K562 (cell line): ENCODE data around the gene PDCD1. TPM values are rescaled to one million over a fixed set of nuclear protein-coding genes. Genes with fewer than 3 reads are reported as not detected.

Source experiments
- ATAC-seq: fragments of 200-7000 bp; cut with Tn5 transposase; 3 replicates; pipeline ENCODE4 v1.9.1; 2020; ENCODE audit warnings: moderate library complexity
- BruUV-seq: library from RNA; stranded (reverse); fragments of 400-500 nt; replicated peaks from 2 replicates; lab custom pipeline; 2021; lab: Mats Ljungman, UMichigan
- CTCF ChIA-PET: fragments of 300-600 bp; formaldehyde crosslinking; extraction: SDS; loops from one replicate; lab custom pipeline; 2021; ENCODE audit warnings: low intra/inter-chr PET ratio; lab: Yijun Ruan, JAX
- POLR2A ChIA-PET: fragments of 300-600, 350-650 bp; sonication (Branson Sonifier 250); formaldehyde crosslinking; extraction: SDS; loops from one replicate; lab custom pipeline; 2021; ENCODE audit warnings: antibody characterized with exemption, inconsistent platforms; lab: Yijun Ruan, JAX
- DNase-seq, 4 experiments: peaks; one replicate each; pipeline versions ENCODE4 v3.0.0 to v3.0.0-alpha.2; 2011 to 2018; ENCODE audit warnings: low spot score in 3 of 4, mixed read lengths in 3 of 4; ENCODE audit errors: extremely low read depth in 1 of 4
- FAIRE-seq: peaks from 2 replicates; lab custom pipeline; 2011; peaks lifted over from hg19 to GRCh38; lab: Jason Lieb, UNC
- H2AFZ ChIP-seq: 2 replicates; pipeline ENCODE4 v1.6.0; 2011; ENCODE audit warnings: low read depth, low read length, control low read depth, inconsistent platforms
- H3K27ac ChIP-seq: fragments of 200-600 bp; 3 replicates; pipeline ENCODE4 v1.8.0; 2011; ENCODE audit warnings: low read depth, mild to moderate bottlenecking, control low read depth, inconsistent platforms, low read length, moderate library complexity, mixed read lengths; ENCODE audit errors: extremely low read depth
- H3K27me3 ChIP-seq, 2 experiments: fragments of 300-600 bp in 1 of 2; 2 replicates in 1 of 2; 3 replicates in 1 of 2; pipeline versions ENCODE4 v1.6.0 to v1.8.0; 2011; ENCODE audit warnings: inconsistent platforms in 2 of 2, low read length in 2 of 2, mild to moderate bottlenecking in 1 of 2, mixed read lengths in 1 of 2, moderate library complexity in 1 of 2; ENCODE audit not compliant: control insufficient read depth in 2 of 2, insufficient read depth in 2 of 2
- H3K36me3 ChIP-seq: fragments of 300-600 bp; 3 replicates; pipeline ENCODE4 v1.8.0; 2011; ENCODE audit warnings: mild to moderate bottlenecking, low read length, inconsistent platforms; ENCODE audit not compliant: control insufficient read depth, insufficient read depth
- H3K4me1 ChIP-seq, 2 experiments: fragments of 200-600 bp in 1 of 2; replicated peaks in 1 of 2; 2 replicates in 1 of 2; 3 replicates in 1 of 2; pipeline versions ENCODE4 v1.5.1 to v1.8.0; 2011; ENCODE audit warnings: inconsistent platforms in 2 of 2, low read length in 2 of 2, mild to moderate bottlenecking in 1 of 2, mixed read lengths in 1 of 2, moderate library complexity in 1 of 2; ENCODE audit not compliant: control insufficient read depth in 2 of 2, insufficient read depth in 2 of 2
- H3K4me2 ChIP-seq: 2 replicates; pipeline ENCODE4 v1.6.1; 2011; ENCODE audit warnings: low read length, control low read depth, inconsistent platforms, mixed read lengths; ENCODE audit not compliant: insufficient read depth
- H3K4me3 ChIP-seq: fragments of 200-600 bp; sonication (generic), shearing (Covaris generic); 2 replicates; pipeline ENCODE4 v1.5.1; 2016; ENCODE audit warnings: control low read depth, inconsistent platforms
- H3K79me2 ChIP-seq: fragments of 200-600 bp; 3 replicates; pipeline ENCODE4 v1.8.0; 2011; ENCODE audit warnings: low read length, inconsistent platforms; ENCODE audit not compliant: control insufficient read depth, insufficient read depth
- H3K9ac ChIP-seq, 2 experiments: 2 replicates each; pipeline versions ENCODE4 v1.6.0 to v1.6.1; 2011; ENCODE audit warnings: low read depth in 2 of 2, low read length in 2 of 2, control low read depth in 1 of 2, inconsistent platforms in 1 of 2, mild to moderate bottlenecking in 1 of 2, mixed read lengths in 1 of 2; ENCODE audit not compliant: insufficient read depth in 1 of 2
- H3K9me1 ChIP-seq: one replicate; pipeline ENCODE4 v1.6.0; 2011; ENCODE audit warnings: inconsistent platforms, mild to moderate bottlenecking, low read length, moderate library complexity; ENCODE audit not compliant: control insufficient read depth, insufficient read depth
- H3K9me3 ChIP-seq: replicated peaks from 2 replicates; pipeline ENCODE4 v1.5.1; 2011; ENCODE audit warnings: low read depth, low read length, inconsistent platforms; ENCODE audit not compliant: control insufficient read depth, insufficient read depth
- H4K20me1 ChIP-seq: replicated peaks from 2 replicates; pipeline ENCODE4 v1.6.1; 2011; ENCODE audit warnings: low read length, inconsistent platforms, mixed read lengths; ENCODE audit not compliant: control insufficient read depth, insufficient read depth
- ID3 ChIP-seq, 2 experiments: fragments of 250-450 bp in 1 of 2; fragments of 450-650 bp in 1 of 2; sonication (Bioruptor Pico) in 1 of 2; IDR thresholded peaks; 2 replicates each; pipeline versions ENCODE4 v1.6.1 to v1.8.0; 2016 to 2021; ENCODE audit warnings: mild to moderate bottlenecking in 2 of 2, moderate library complexity in 2 of 2, missing compliant biosample characterization in 1 of 2, missing genetic modification characterization in 1 of 2
- NBN ChIP-seq: fragments of 450-650 bp; IDR thresholded peaks from 2 replicates; pipeline ENCODE4 v1.6.1; 2016; ENCODE audit warnings: low read depth, mild to moderate bottlenecking
- NONO ChIP-seq, 2 experiments: fragments of 200-400 bp in 1 of 2; fragments of 450-650 bp in 1 of 2; formaldehyde crosslinking in 1 of 2; IDR thresholded peaks; 2 replicates each; pipeline ENCODE4 v1.6.1; 2017; ENCODE audit warnings: low read depth in 2 of 2, mild to moderate bottlenecking in 2 of 2, moderate library complexity in 2 of 2, low read length in 1 of 2
- REST ChIP-seq, 2 experiments: fragments of 450-650 bp; formaldehyde crosslinking in 1 of 2; IDR thresholded peaks; 2 replicates each; pipeline versions ENCODE4 v1.4.0 to v1.6.1; 2014 to 2020; ENCODE audit warnings: mild to moderate bottlenecking in 2 of 2, borderline replicate concordance in 1 of 2, low read depth in 1 of 2
- RNF2 ChIP-seq: sonication (generic); IDR thresholded peaks from 2 replicates; pipeline ENCODE4 v1.6.1; 2016
- VEZF1 ChIP-seq: fragments of 200-800 bp; sonication (Bioruptor generic); IDR thresholded peaks from 2 replicates; pipeline ENCODE4 v1.6.1; 2017; ENCODE audit warnings: missing genetic modification characterization, missing compliant biosample characterization
- WGBS: fragments of 100-300 bp; shearing (Covaris generic); methylation state at CpG from one replicate; pipeline ENCODE4 v1.1.6; 2016; ENCODE audit warnings: low coverage, mixed read lengths; ENCODE audit not compliant: insufficient coverage; ENCODE audit errors: missing lambda C conversion rate; 5-methylcytosine and 5-hydroxymethylcytosine counted together
- in situ Hi-C: fragments of 300-500 bp; cut with MboI; formaldehyde crosslinking; loops from 4 replicates; pipeline ENCODE4 v1.15.0; 2018; ENCODE audit warnings: inconsistent platforms, mixed read lengths
- intact Hi-C: fragments of 100-400 bp; cut with micrococcal nuclease; formaldehyde crosslinking; loops from 2 replicates; pipeline ENCODE4 v1.14.2; 2022
- polyA plus RNA-seq, 8 experiments: library from polyadenylated mRNA; depleted of rRNA in 4 of 8; stranded (reverse) in 5 of 8; unstranded in 3 of 8; fragments of >200 nt; fragmentation: Nextera tagmentation in 2 of 8; fragmentation: Illumina TruSeq in 1 of 8; extraction: Ambion mirVana in 2 of 8; extraction: Trizol in 1 of 8; gene quantifications; 2 replicates each; pipeline versions ENCODE4 v1.2.1 to v1.2.3, GENCODE V29; 2011 to 2014; ENCODE audit warnings: inconsistent platforms in 1 of 8, missing spikeins in 1 of 8
- total RNA-seq, 7 experiments: library from RNA; depleted of rRNA in 6 of 7; stranded (reverse); fragments of >200 nt in 6 of 7; fragmentation: Illumina TruSeq in 2 of 7; extraction: Trizol in 2 of 7; gene quantifications; 2 replicates each; pipeline versions ENCODE4 v1.2.1 to v1.2.3, GENCODE V29; 2011 to 2021; ENCODE audit warnings: low replicate concordance in 1 of 7

The PDCD1 gene
- total and polyA plus RNA-seq, 9 of the 15 experiments (the other 6 are each of a cell fraction or from before 2014, with no cell fraction given) = 0.15 to 2.5 (median 1.0) TPM; not detected in 2

GRCh38 chr2:241859017-241859435 lies 332 bp upstream of the PDCD1 start:
- H3K9ac ChIP-seq = peak overlapping the region; percentile 30 to 78; a peak in 3 of 4 replicates
- ATAC-seq = peak; percentile 38
- 40% methylated on average over 1 of the region's 9 CpGs for WGBS
- H3K4me2 ChIP-seq = peak overlapping the region; percentile 37; the same call in 1 of the 2 replicates
- intact Hi-C loops = no loop called here
- H3K9me3 ChIP-seq = no peaks in the 10 kb centered on the region
- peak; percentile 31 to 73 (median 61) for DNase-seq
- H3K79me2 ChIP-seq = no peaks in the 10 kb centered on the region
- H3K36me3 ChIP-seq = no peaks in the 10 kb centered on the region
- BruUV-seq = no TSS peak
- no peak overlapping the region for H3K4me3 ChIP-seq
- in situ Hi-C loops = loop anchor here (5.0 kb wide), 1 partner anchor 112 kb away; no protein-coding TSS in a partner anchor
- H4K20me1 ChIP-seq = no peaks in the 10 kb centered on the region
- CTCF ChIA-PET = no interaction called here
- no peaks in the 10 kb centered on the region for H3K9me1 ChIP-seq
- peaks cover 5 to 76% of the 10 kb centered on the region in 2 experiments; a peak in 4 of 5 replicates for H3K4me1 ChIP-seq
- H3K27me3 ChIP-seq = no peaks in the 10 kb centered on the region
- H3K27ac ChIP-seq = no peak overlapping the region
- H2AFZ ChIP-seq = peak overlapping the region; percentile 68
- FAIRE-seq = no peak
- POLR2A ChIA-PET = interaction anchor here (1.8 kb wide), 1 partner anchor 8 kb away, joined by 4 read pairs; no protein-coding TSS in a partner anchor
- TF ChIP-seq ID3 (CRISPR knock-in tag; IDR thresholded peaks at IDR 0.05) (no peak), ID3 (tag; IDR thresholded peaks at IDR 0.05) (no peak), NONO (IDR thresholded peaks at IDR 0.05; ENCODE audit: low read depth in 2 of 2, low read length in 1 of 2) (no peak), NBN (no peak), REST (IDR thresholded peaks at IDR 0.05; ENCODE audit: borderline replicate concordance) (no peak), REST (CRISPR knock-in tag; IDR thresholded peaks at IDR 0.05; ENCODE audit: low read depth) (no peak), VEZF1 (CRISPR knock-in tag) (0 out of 2 replicates have a peak, but pooled peaks have one; percentile 24), RNF2 (no peak)
